GM18508 (cell line): ENCODE results near the gene ADGB.

ENCODE experiments used
- ATAC-seq: cut with Tn5 transposase; IDR thresholded peaks from one replicate; pipeline ENCODE4 v1.9.1; 2021; ENCODE audit warnings: moderate number of reproducible peaks; ENCODE audit not compliant: insufficient read depth, unreplicated experiment

The ADGB gene

GRCh38 chr6:146620655-146621054 lies 21.9 kb downstream of the ADGB start:
- ATAC-seq: no peak

GRCh38 chr6:146628350-146628749 lies 29.6 kb downstream of the ADGB start:
- no peak for ATAC-seq

- no peak for ATAC-seq
These were observed 35.2 kb downstream of the ADGB start for GRCh38 chr6:146634022-146634421.

- ATAC-seq: no peak
These were observed 36.4 kb downstream of the ADGB start for GRCh38 chr6:146635165-146635564.

GRCh38 chr6:146636481-146636880 lies 37.7 kb downstream of the ADGB start:
- ATAC-seq: no peak

GRCh38 chr6:146642921-146643320 lies 44.1 kb downstream of the ADGB start:
- no peak for ATAC-seq

- ATAC-seq: no peak
These were observed 52.2 kb downstream of the ADGB start for GRCh38 chr6:146650799-146651481.

GRCh38 chr6:146651482-146651863 lies 52.7 kb downstream of the ADGB start:
- ATAC-seq: no peak

- no peak for ATAC-seq
These were observed 58.7 kb downstream of the ADGB start for GRCh38 chr6:146657432-146657831.

- no peak for ATAC-seq
These were observed 66.1 kb downstream of the ADGB start for GRCh38 chr6:146664871-146665360.

GRCh38 chr6:146666909-146667308 lies 68.1 kb downstream of the ADGB start:
- ATAC-seq: no peak

GRCh38 chr6:146670161-146670560 lies 71.4 kb downstream of the ADGB start:
- ATAC-seq: no peak

GRCh38 chr6:146673069-146673468 lies 74.3 kb downstream of the ADGB start:
- ATAC-seq: no peak

GRCh38 chr6:146679386-146679785 lies 80.6 kb downstream of the ADGB start:
- ATAC-seq: no peak

GRCh38 chr6:146682919-146683318 lies 84.1 kb downstream of the ADGB start:
- no peak for ATAC-seq

GRCh38 chr6:146689806-146690205 lies 91.0 kb downstream of the ADGB start:
- no peak for ATAC-seq

- no peak for ATAC-seq
These were observed 94.6 kb downstream of the ADGB start for GRCh38 chr6:146693342-146693741.

GRCh38 chr6:146697921-146698320 lies 99.1 kb downstream of the ADGB start:
- ATAC-seq: no peak

GRCh38 chr6:146700078-146700686 lies 101.4 kb downstream of the ADGB start:
- no peak for ATAC-seq

- ATAC-seq: no peak
These were observed 102.9 kb downstream of the ADGB start for GRCh38 chr6:146701632-146702031.

- ATAC-seq: no peak
These were observed 110.4 kb downstream of the ADGB start for GRCh38 chr6:146709036-146709622.

- ATAC-seq: no peak
These were observed 120.6 kb downstream of the ADGB start for GRCh38 chr6:146719387-146719786.
